ENCODE measurements around the gene PRPF31.

PRPF31 gene

DNA sequence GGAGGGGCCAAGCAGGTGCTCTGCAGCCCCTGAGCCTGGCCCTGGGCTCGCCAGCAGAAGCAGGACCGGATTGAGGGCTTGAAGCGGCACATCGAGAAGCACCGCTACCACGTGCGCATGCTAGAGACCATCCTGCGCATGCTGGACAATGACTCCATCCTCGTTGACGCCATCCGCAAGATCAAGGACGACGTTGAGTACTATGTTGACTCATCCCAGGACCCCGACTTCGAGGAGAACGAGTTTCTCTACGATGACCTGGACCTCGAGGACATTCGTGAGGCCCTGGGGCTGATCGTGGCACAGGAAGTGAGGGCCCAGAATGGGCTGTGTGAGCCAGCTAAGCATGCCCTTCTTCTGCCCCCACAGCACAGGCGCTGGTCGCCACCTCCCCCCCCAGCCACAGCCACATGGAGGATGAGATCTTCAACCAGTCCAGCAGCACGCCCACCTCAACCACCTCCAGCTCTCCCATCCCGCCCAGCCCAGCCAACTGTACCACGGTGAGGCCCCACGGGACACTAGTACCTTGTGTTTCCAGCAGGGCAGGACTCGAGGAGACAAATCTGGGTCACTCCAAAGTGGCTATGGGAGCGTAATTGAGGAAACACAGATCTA, 30.1 kb downstream of the PRPF31 start:
- no peak for TF ChIP-seq CTCF (conservative IDR thresholded peaks at IDR 0.05; ENCODE audit: low read length)
- H3K4me3 ChIP-seq (ENCODE audit: low read length), result no peak overlapping the region
- DNase-seq (ENCODE audit: low read depth), result no peak

DNA sequence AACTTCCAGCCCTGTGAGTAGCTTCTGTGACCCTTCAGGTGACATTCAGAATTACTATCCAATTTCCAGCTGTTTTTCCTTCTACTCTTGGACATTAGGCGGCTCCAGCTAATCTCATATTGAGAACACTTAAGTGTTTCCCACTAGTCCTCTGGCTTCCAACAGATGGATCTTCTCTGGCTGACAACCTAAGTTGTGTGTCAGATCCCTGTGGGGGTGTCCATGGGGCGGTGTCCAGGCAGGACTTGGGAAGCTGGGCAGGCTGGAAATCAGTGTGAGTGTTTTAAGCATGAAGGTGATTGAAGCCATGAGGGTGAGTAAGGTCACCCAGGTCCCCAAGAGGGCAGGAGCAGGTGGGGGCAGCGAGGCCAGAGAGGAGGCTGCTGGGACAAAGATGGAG, 32.1 kb downstream of the PRPF31 start:
- no peak overlapping the region for H3K4me3 ChIP-seq (ENCODE audit: low read length)
- TF ChIP-seq CTCF (conservative IDR thresholded peaks at IDR 0.05; ENCODE audit: low read length), result no peak
- DNase-seq (ENCODE audit: low read depth), result no peak

GRCh38 chr19:54148158-54148557, 32.6 kb downstream of the PRPF31 start:
- H3K4me3 ChIP-seq (ENCODE audit: low read length), result no peak overlapping the region
- DNase-seq (ENCODE audit: low read depth), result no peak
- no peak for TF ChIP-seq CTCF (conservative IDR thresholded peaks at IDR 0.05; ENCODE audit: low read length)

DNA sequence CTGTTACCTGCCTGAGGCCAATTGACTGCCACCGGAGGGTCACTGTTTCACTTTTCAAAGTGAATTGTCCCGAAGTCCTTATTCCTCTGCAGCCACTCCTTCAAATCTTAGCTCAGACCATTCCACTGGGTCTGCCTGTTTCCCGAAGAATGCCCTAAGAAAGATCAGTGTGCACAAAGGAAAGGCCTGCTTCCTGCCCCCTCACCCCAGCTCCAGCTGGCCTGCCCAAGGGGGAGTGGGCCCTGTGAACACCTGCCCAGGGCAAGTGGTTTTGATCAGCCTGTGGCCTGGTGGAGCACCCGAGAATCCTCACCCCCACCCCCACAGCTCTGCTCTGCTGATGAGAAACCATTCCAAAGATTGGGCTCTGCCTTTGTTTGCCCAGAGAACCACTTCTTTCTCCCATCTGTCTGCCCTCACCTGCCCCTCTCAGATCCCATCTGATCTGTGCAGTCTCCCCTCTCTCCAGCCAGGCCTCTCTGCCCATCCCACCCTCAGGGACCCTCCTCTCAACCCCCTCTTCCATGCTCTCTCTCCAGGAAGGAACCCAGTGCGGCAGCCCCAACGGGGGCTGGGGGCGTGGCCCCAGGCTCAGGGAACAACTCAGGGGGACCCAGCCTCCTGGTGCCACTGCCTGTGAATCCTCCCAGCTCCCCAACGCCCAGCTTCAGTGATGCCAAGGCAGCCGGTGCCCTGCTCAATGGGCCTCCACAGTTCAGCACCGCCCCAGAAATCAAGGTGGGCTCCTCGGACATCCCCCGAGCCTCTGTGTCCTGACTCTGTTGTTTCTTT, 33.7 kb downstream of the PRPF31 start:
- no peak for TF ChIP-seq CTCF (conservative IDR thresholded peaks at IDR 0.05; ENCODE audit: low read length)
- no peak overlapping the region for H3K4me3 ChIP-seq (ENCODE audit: low read length)
- DNase-seq (ENCODE audit: low read depth), result no peak

DNA sequence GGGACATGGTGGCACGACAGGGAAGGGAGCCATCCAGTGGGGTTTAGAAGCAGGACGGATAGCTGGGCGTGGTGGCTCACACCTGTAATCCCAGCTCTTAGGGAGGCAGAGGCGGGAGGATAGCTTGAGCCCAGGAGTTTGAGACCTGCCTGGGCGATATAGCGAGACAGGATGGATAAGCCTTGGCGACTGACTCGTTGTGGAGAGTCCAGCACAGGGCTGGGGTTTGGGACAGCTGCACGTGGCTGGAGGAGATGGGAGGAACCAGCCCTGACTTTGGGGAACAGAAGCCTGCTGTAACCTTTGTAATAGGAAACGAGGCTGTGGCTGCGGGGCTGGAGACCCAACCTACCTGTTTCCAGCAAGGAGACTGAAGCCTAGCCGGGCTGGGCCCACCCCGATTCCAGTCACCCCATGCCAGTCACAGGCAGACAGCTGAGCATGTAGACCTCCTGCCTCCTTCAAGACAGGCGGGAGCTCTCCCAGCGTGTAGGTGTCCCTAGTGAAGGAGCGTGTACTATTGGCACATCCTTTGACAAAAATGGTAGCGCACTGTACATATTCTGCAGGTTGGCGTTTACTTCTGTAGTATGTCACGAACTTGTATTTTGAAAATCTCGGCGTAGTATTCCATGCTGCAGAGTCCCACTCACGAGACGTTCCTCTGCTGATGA, 35.9 kb downstream of the PRPF31 start:
- H3K4me3 ChIP-seq (ENCODE audit: low read length), result no peak overlapping the region
- no peak for DNase-seq (ENCODE audit: low read depth)
- no peak for TF ChIP-seq CTCF (conservative IDR thresholded peaks at IDR 0.05; ENCODE audit: low read length)

GRCh38 chr19:54152267-54152666, 36.7 kb downstream of the PRPF31 start:
- no peak for DNase-seq (ENCODE audit: low read depth)
- no peak overlapping the region for H3K4me3 ChIP-seq (ENCODE audit: low read length)
- TF ChIP-seq CTCF (conservative IDR thresholded peaks at IDR 0.05; ENCODE audit: low read length), result no peak
